Esophagus muscularis mucosa (tissue), 4 donors: Measurements from ENCODE around the gene PARP9. TPM values are rescaled to one million over a fixed set of nuclear protein-coding genes. Genes with fewer than 3 reads are reported as not detected.
"Not testable (repeated sequence)": the region's sequence is repeated elsewhere in the genome, so short reads cannot be mapped to it uniquely, and the experiment has no call there.

Experiments
- DNase-seq: peaks from one replicate; pipeline ENCODE4 v3.0.0-alpha.2; 2017; ENCODE audit errors: extremely low spot score
- H3K27ac ChIP-seq, 4 donors: fragments of 200-600 bp; sonication (generic); replicated peaks in 1 of 4; 1 replicate in 3 of 4; 2 replicates in 1 of 4; pipeline ENCODE4 v1.5.1; 2016 to 2019; ENCODE audit warnings: mild to moderate bottlenecking in 1 of 4
- H3K27me3 ChIP-seq, 4 donors: fragments of 200-600 bp; sonication (generic); one replicate each; pipeline versions ENCODE4 v1.5.1 to v1.6.0; 2016 to 2019
- H3K36me3 ChIP-seq, 4 donors: fragments of 200-600 bp; sonication (generic); one replicate each; pipeline ENCODE4 v1.5.1; 2016 to 2019
- H3K4me1 ChIP-seq, 4 donors: fragments of 200-600 bp; sonication (generic); one replicate each; pipeline ENCODE4 v1.5.1; 2016 to 2019
- H3K4me3 ChIP-seq, 4 donors: fragments of 200-600 bp; sonication (generic); 1 replicate in 2 of 4; 2 replicates in 2 of 4; pipeline ENCODE4 v1.5.1; 2016 to 2019; ENCODE audit warnings: mild to moderate bottlenecking in 4 of 4, moderate library complexity in 1 of 4
- H3K9me3 ChIP-seq, 4 donors: fragments of 200-600 bp; sonication (generic); 1 replicate in 3 of 4; 2 replicates in 1 of 4; pipeline ENCODE4 v1.5.1; 2016 to 2019
- CTCF ChIP-seq, 3 experiments: fragments of 200-600 bp in 2 of 3; fragments of 450-650 bp in 1 of 3; sonication (generic) in 2 of 3; IDR thresholded peaks; one replicate each; pipeline ENCODE4 v1.5.1; 2017 to 2019; ENCODE audit warnings: antibody characterized with exemption in 3 of 3, mild to moderate bottlenecking in 2 of 3, moderate library complexity in 1 of 3
- EP300 ChIP-seq: sonication (generic); formaldehyde crosslinking; IDR thresholded peaks from one replicate; pipeline ENCODE4 v1.6.1; 2017; ENCODE audit warnings: antibody characterized with exemption
- POLR2A ChIP-seq: fragments of 450-650 bp; IDR thresholded peaks from one replicate; pipeline ENCODE4 v1.6.1; 2017; ENCODE audit warnings: antibody characterized with exemption, moderate library complexity, mild to moderate bottlenecking, low read depth
- POLR2AphosphoS5 ChIP-seq, 2 donors: sonication (generic); formaldehyde crosslinking; IDR thresholded peaks; one replicate each; pipeline ENCODE4 v1.6.1; 2017; ENCODE audit warnings: antibody characterized with exemption in 2 of 2
- WGBS: methylation state at CpG from one replicate; pipeline ENCODE4 v1.1.5; 2018; 5-methylcytosine and 5-hydroxymethylcytosine counted together
- intact Hi-C: fragments of 100-400 bp; cut with DNase I; formaldehyde crosslinking; loops from one replicate; pipeline ENCODE4 v1.15.1; 2023
- total RNA-seq, 4 donors: library from RNA; depleted of rRNA; stranded (reverse); fragments of >200 nt; gene quantifications; one replicate each; pipeline versions ENCODE4 v1.1.0 to v1.2.1, GENCODE V29; 2016

PARP9 gene
- total RNA-seq, 4 donors from 2014 or later: 16.7 to 24.0 (median 21.3) TPM

- intact Hi-C loops: no loop called here
Observed at GRCh38 chr3:122514123-122515019, 49.7 kb downstream of the PARP9 start, which contains the start of gene KPNA1. TSS of gene KPNA1 (minus strand) at chr3:122514939. CDS start at chr3:122496565, 18,374 bp downstream.

GRCh38 chr3:122513386-122514122 is 50.5 kb downstream of the PARP9 start:
- intact Hi-C loops: no loop called here
- 9% methylated on average over 19 of the region's 19 CpGs for WGBS
- H3K36me3 ChIP-seq: no peaks in the 10 kb centered on the region
- H3K4me3 ChIP-seq: peak overlapping the region; percentile 81 to 93 (median 90)
- TF ChIP-seq EP300 (no peak), POLR2AphosphoS5 (IDR thresholded peaks at IDR 0.05) (peak in 1 of 2 donors; percentile 59), POLR2A (no peak)
- DNase-seq: no peak
- H3K27me3 ChIP-seq: no peaks in the 10 kb centered on the region
- peaks cover 27 to 49% (median 39%) of the 10 kb centered on the region in 4 donors for H3K4me1 ChIP-seq
- H3K27ac ChIP-seq: peak overlapping the region; percentile 95 to 98 (median 97)
- peaks cover 0 to 3% (median 0%) of the 10 kb centered on the region in 4 donors for H3K9me3 ChIP-seq

More at GRCh38 chr3:122514123-122515019, 49.7 kb downstream of the PARP9 start, which contains the start of gene KPNA1:
- WGBS: 0% methylated on average over 14 of the region's 109 CpGs
- peak within 1 kb of the TSS; percentile 81 to 93 (median 90) for H3K4me3 ChIP-seq
- H3K9me3 ChIP-seq: peaks cover 0 to 3% (median 0%) of the 10 kb centered on the region in 4 donors
- H3K27ac ChIP-seq: peak within 1 kb of the TSS; percentile 95 to 98 (median 97)
- no peaks in the 10 kb centered on the region for H3K27me3 ChIP-seq
- DNase-seq: peak; percentile 94
- no peaks in the 10 kb centered on the region for H3K36me3 ChIP-seq
- H3K4me1 ChIP-seq: peaks cover 27 to 41% (median 35%) of the 10 kb centered on the region in 4 donors
- TF ChIP-seq EP300 (no peak), POLR2AphosphoS5 (IDR thresholded peaks at IDR 0.05) (peak; percentile 98 to 99), CTCF (IDR thresholded peaks at IDR 0.05) (no peak), POLR2A (peak; percentile 95)

- intact Hi-C loops: no loop called here
- Histone ChIP-seq H3K36me3 (no peaks in the 10 kb centered on the region), H3K4me3 (no peak overlapping the region), H3K4me1 (peaks cover 27 to 55% (median 42%) of the 10 kb centered on the region in 4 donors), H3K27ac (no peak overlapping the region), H3K9me3 (peaks cover 0 to 3% (median 0%) of the 10 kb centered on the region in 4 donors), H3K27me3 (no peaks in the 10 kb centered on the region)
- TF ChIP-seq EP300 (no peak), CTCF (IDR thresholded peaks at IDR 0.05) (no peak), POLR2AphosphoS5 (IDR thresholded peaks at IDR 0.05) (no peak), POLR2A (no peak)
- DNase-seq: no peak
- WGBS: 84% methylated on average over 15 of the region's 15 CpGs
Observed at GRCh38 chr3:122512284-122512683, 51.8 kb downstream of the PARP9 start.

GRCh38 chr3:122510878-122511535 is 53.1 kb downstream of the PARP9 start:
- Histone ChIP-seq H3K9me3 (peaks cover 0 to 3% (median 0%) of the 10 kb centered on the region in 4 donors), H3K36me3 (no peaks in the 10 kb centered on the region), H3K4me1 (peaks cover 27 to 55% (median 42%) of the 10 kb centered on the region in 4 donors), H3K27me3 (no peaks in the 10 kb centered on the region), H3K27ac (no peak overlapping the region), H3K4me3 (no peak overlapping the region)
- intact Hi-C loops: no loop called here
- no peak for TF ChIP-seq POLR2AphosphoS5 (IDR thresholded peaks at IDR 0.05)
- TF ChIP-seq EP300: no peak
- no peak for TF ChIP-seq POLR2A
- TF ChIP-seq CTCF (IDR thresholded peaks at IDR 0.05): no peak
- DNase-seq: no peak
- 80% methylated on average over 8 of the region's 8 CpGs for WGBS

GRCh38 chr3:122508944-122509343 is 55.2 kb downstream of the PARP9 start:
- H3K27me3 ChIP-seq, H3K27ac ChIP-seq, H3K9me3 ChIP-seq, H3K4me3 ChIP-seq, H3K36me3 ChIP-seq, intact Hi-C loops, DNase-seq: not testable (repeated sequence)
- H3K4me1 ChIP-seq: peaks cover 34 to 66% (median 50%) of the 10 kb centered on the region in 4 donors
- 90% methylated on average over 9 of the region's 9 CpGs for WGBS
